ENCODE measurements around the gene KDM4C. TPM values are rescaled to one million over a fixed set of nuclear protein-coding genes. Genes with fewer than 3 reads are reported as not detected.
A peak's percentile ranks its signal among the peaks of the same experiment; 100 is the strongest.

Gene KDM4C
- total and polyA plus RNA-seq, 2 donors (not counting 1 experiment from before 2014, with no cell fraction given), result 13.0 to 39.0 TPM

GRCh38 chr9:7085357-7085756 is 327.6 kb downstream of the KDM4C start:
- no peak overlapping the region for H3K27ac ChIP-seq (ENCODE audit: insufficient read depth, low read length)
- H3K36me3 ChIP-seq (ENCODE audit: control insufficient read depth, insufficient read depth, low read length), result no peaks in the 10 kb centered on the region
- TF ChIP-seq EZH2 (IDR thresholded peaks at IDR 0.05; ENCODE audit: low read length, missing control alignments), result no peak
- no peak for TF ChIP-seq CTCF (conservative IDR thresholded peaks at IDR 0.05 in 1 of 2, IDR thresholded peaks at IDR 0.05 in 1 of 2; ENCODE audit: low read depth in 1 of 2, low read length in 2 of 2)
- no peak for DNase-seq (ENCODE audit: low read depth in 2 of 2)
- no peak overlapping the region for H3K4me2 ChIP-seq (ENCODE audit: extremely low read depth, insufficient read depth, low read length)
- no peak overlapping the region for H3K9ac ChIP-seq (ENCODE audit: insufficient read depth, low read length)
- no peak overlapping the region for H3K4me3 ChIP-seq (replicated peaks in 1 of 4; ENCODE audit: control extremely low read depth in 1 of 4, insufficient read depth in 1 of 4, low read depth in 3 of 4, low read length in 4 of 4)
- H4K20me1 ChIP-seq (ENCODE audit: control insufficient read depth, extremely low read depth, insufficient read depth, low read length), result no peaks in the 10 kb centered on the region
- H3K79me2 ChIP-seq (ENCODE audit: control insufficient read depth, insufficient read depth, low read length), result no peaks in the 10 kb centered on the region
- H3K4me1 ChIP-seq (ENCODE audit: control insufficient read depth, extremely low read depth, insufficient read depth, low read length), result no peaks in the 10 kb centered on the region
- H3K9me3 ChIP-seq (ENCODE audit: control insufficient read depth, insufficient read depth, low read depth, low read length), result no peaks in the 10 kb centered on the region
- H3K27me3 ChIP-seq (ENCODE audit: control insufficient read depth, insufficient read depth, low read length), result no peaks in the 10 kb centered on the region
- no peak overlapping the region for H2AFZ ChIP-seq (ENCODE audit: low read length)

- Histone ChIP-seq H3K27me3 (ENCODE audit: control insufficient read depth, insufficient read depth, low read length) (no peaks in the 10 kb centered on the region), H2AFZ (ENCODE audit: low read length) (no peak overlapping the region), H3K4me3 (replicated peaks in 1 of 4; ENCODE audit: control extremely low read depth in 1 of 4, insufficient read depth in 1 of 4, low read depth in 3 of 4, low read length in 4 of 4) (no peak overlapping the region), H3K36me3 (ENCODE audit: control insufficient read depth, insufficient read depth, low read length) (no peaks in the 10 kb centered on the region), H3K27ac (ENCODE audit: insufficient read depth, low read length) (no peak overlapping the region), H4K20me1 (ENCODE audit: control insufficient read depth, extremely low read depth, insufficient read depth, low read length) (no peaks in the 10 kb centered on the region), H3K9ac (ENCODE audit: insufficient read depth, low read length) (no peak overlapping the region), H3K4me1 (ENCODE audit: control insufficient read depth, extremely low read depth, insufficient read depth, low read length) (no peaks in the 10 kb centered on the region), H3K4me2 (ENCODE audit: extremely low read depth, insufficient read depth, low read length) (no peak overlapping the region), H3K79me2 (ENCODE audit: control insufficient read depth, insufficient read depth, low read length) (no peaks in the 10 kb centered on the region), H3K9me3 (ENCODE audit: control insufficient read depth, insufficient read depth, low read depth, low read length) (no peaks in the 10 kb centered on the region)
- DNase-seq (ENCODE audit: low read depth in 2 of 2), result no peak
- no peak for TF ChIP-seq CTCF (conservative IDR thresholded peaks at IDR 0.05 in 1 of 2, IDR thresholded peaks at IDR 0.05 in 1 of 2; ENCODE audit: low read depth in 1 of 2, low read length in 2 of 2)
- TF ChIP-seq EZH2 (IDR thresholded peaks at IDR 0.05; ENCODE audit: low read length, missing control alignments), result no peak
Measured at GRCh38 chr9:7086389-7086788, 328.6 kb downstream of the KDM4C start.

GRCh38 chr9:7088611-7089010 is 330.8 kb downstream of the KDM4C start:
- TF ChIP-seq EZH2 (IDR thresholded peaks at IDR 0.05; ENCODE audit: low read length, missing control alignments) (no peak), CTCF (conservative IDR thresholded peaks at IDR 0.05 in 1 of 2, IDR thresholded peaks at IDR 0.05 in 1 of 2; ENCODE audit: low read depth in 1 of 2, low read length in 2 of 2) (no peak)
- no peaks in the 10 kb centered on the region for H3K27me3 ChIP-seq (ENCODE audit: control insufficient read depth, insufficient read depth, low read length)
- no peaks in the 10 kb centered on the region for H3K4me1 ChIP-seq (ENCODE audit: control insufficient read depth, extremely low read depth, insufficient read depth, low read length)
- no peaks in the 10 kb centered on the region for H3K79me2 ChIP-seq (ENCODE audit: control insufficient read depth, insufficient read depth, low read length)
- no peak overlapping the region for H3K9ac ChIP-seq (ENCODE audit: insufficient read depth, low read length)
- peak in 1 of 2 donors; percentile 35 for DNase-seq (ENCODE audit: low read depth in 2 of 2)
- H2AFZ ChIP-seq (ENCODE audit: low read length), result no peak overlapping the region
- H3K4me3 ChIP-seq (replicated peaks in 1 of 4; ENCODE audit: control extremely low read depth in 1 of 4, insufficient read depth in 1 of 4, low read depth in 3 of 4, low read length in 4 of 4), result no peak overlapping the region
- H4K20me1 ChIP-seq (ENCODE audit: control insufficient read depth, extremely low read depth, insufficient read depth, low read length), result no peaks in the 10 kb centered on the region
- no peak overlapping the region for H3K27ac ChIP-seq (ENCODE audit: insufficient read depth, low read length)
- no peaks in the 10 kb centered on the region for H3K9me3 ChIP-seq (ENCODE audit: control insufficient read depth, insufficient read depth, low read depth, low read length)
- no peaks in the 10 kb centered on the region for H3K36me3 ChIP-seq (ENCODE audit: control insufficient read depth, insufficient read depth, low read length)
- H3K4me2 ChIP-seq (ENCODE audit: extremely low read depth, insufficient read depth, low read length), result no peak overlapping the region
